Thyroid gland (tissue), 4 donors: Measurements from ENCODE around the gene ITPR3. TPM values are rescaled to one million over a fixed set of nuclear protein-coding genes. Genes with fewer than 3 reads are reported as not detected.

ENCODE experiments used
- DNase-seq, 2 donors: peaks; one replicate each; pipeline ENCODE4 v3.0.0-alpha.2; 2019
- H3K27ac ChIP-seq, 3 donors: fragments of 200-600 bp; sonication (generic); 1 replicate in 2 of 3; 2 replicates in 1 of 3; pipeline ENCODE4 v1.5.1; 2016 to 2019; ENCODE audit warnings: mild to moderate bottlenecking in 1 of 3, moderate library complexity in 1 of 3
- H3K27me3 ChIP-seq: fragments of 200-600 bp; sonication (generic); one replicate; pipeline ENCODE4 v1.5.1; 2019
- H3K36me3 ChIP-seq, 2 donors: fragments of 200-600 bp; sonication (generic); one replicate each; pipeline ENCODE4 v1.5.1; 2016 to 2019
- H3K4me1 ChIP-seq, 2 donors: fragments of 200-600 bp; sonication (generic); one replicate each; pipeline ENCODE4 v1.5.1; 2017 to 2019
- H3K4me3 ChIP-seq, 3 donors: fragments of 200-600 bp; sonication (generic); replicated peaks in 1 of 3; 1 replicate in 2 of 3; 2 replicates in 1 of 3; pipeline ENCODE4 v1.5.1; 2016; ENCODE audit warnings: mild to moderate bottlenecking in 1 of 3
- H3K9me3 ChIP-seq: fragments of 200-600 bp; sonication (generic); one replicate; pipeline ENCODE4 v1.5.1; 2017
- CTCF ChIP-seq, 6 experiments: fragments of 200-600 bp in 3 of 6; fragments of 450-650 bp in 3 of 6; sonication (generic) in 3 of 6; IDR thresholded peaks; one replicate each; pipeline ENCODE4 v1.5.1; 2016 to 2019; ENCODE audit warnings: antibody characterized with exemption in 6 of 6, mild to moderate bottlenecking in 2 of 6, inconsistent platforms in 1 of 6, moderate library complexity in 1 of 6
- POLR2A ChIP-seq, 2 donors: fragments of 450-650 bp; IDR thresholded peaks; one replicate each; pipeline ENCODE4 v1.6.1; 2017; ENCODE audit warnings: antibody characterized with exemption in 2 of 2, mild to moderate bottlenecking in 2 of 2, moderate library complexity in 1 of 2
- WGBS, 2 donors: methylation state at CpG; one replicate each; pipeline ENCODE4 v1.1.5; 2017; 5-methylcytosine and 5-hydroxymethylcytosine counted together
- intact Hi-C: fragments of 100-400 bp; cut with DNase I; formaldehyde crosslinking; loops from one replicate; pipeline ENCODE4 v1.15.1; 2023
- total RNA-seq, 4 donors: library from RNA; depleted of rRNA; stranded (reverse); fragments of >200 nt; gene quantifications; one replicate each; pipeline ENCODE4 v1.2.3, GENCODE V29; 2016

ITPR3 gene
- total RNA-seq, 4 donors from 2014 or later: 77.8 to 145 (median 105) TPM

- Histone ChIP-seq H3K4me3 (no peak overlapping the region), H3K27ac (no peak overlapping the region), H3K36me3 (no peaks in the 10 kb centered on the region), H3K4me1 (peaks cover 7 to 11% of the 10 kb centered on the region in 2 donors), H3K9me3 (no peaks in the 10 kb centered on the region), H3K27me3 (no peaks in the 10 kb centered on the region)
- no peak for DNase-seq
- 93% methylated on average over 4 of the region's 4 CpGs; no CpG with 5 or more reads in 1 of the 2 donors for WGBS, 2 donors
- intact Hi-C loops: no loop called here
- TF ChIP-seq POLR2A (IDR thresholded peaks at IDR 0.05): no peak
- TF ChIP-seq CTCF (IDR thresholded peaks at IDR 0.05): no peak
These were observed 4.2 kb upstream of the ITPR3 start for GRCh38 chr6:33616913-33617312.

- 56 to 64% methylated on average over 5 of the region's 5 CpGs for WGBS, 2 donors
- no peaks in the 10 kb centered on the region for H3K36me3 ChIP-seq
- H3K27ac ChIP-seq: peak overlapping the region; percentile 59 to 98 (median 94)
- intact Hi-C loops: no loop called here
- TF ChIP-seq CTCF (IDR thresholded peaks at IDR 0.05) (peak in 1 of 6 experiments; percentile 15), POLR2A (IDR thresholded peaks at IDR 0.05) (no peak)
- H3K9me3 ChIP-seq: no peaks in the 10 kb centered on the region
- peak in 1 of 2 donors; percentile 13 for DNase-seq
- no peak overlapping the region for H3K4me3 ChIP-seq
- peaks cover 25 to 33% of the 10 kb centered on the region in 2 donors for H3K4me1 ChIP-seq
- H3K27me3 ChIP-seq: no peaks in the 10 kb centered on the region
These were observed 1.8 kb upstream of the ITPR3 start for GRCh38 chr6:33619166-33619840.

GRCh38 chr6:33620158-33620855 is 815 bp upstream of the ITPR3 start:
- WGBS, 2 donors: 0 to 1% methylated on average over 26 to 28 of the region's 29 CpGs
- intact Hi-C loops: no loop called here
- DNase-seq: peak; percentile 82 to 85
- no peaks in the 10 kb centered on the region for H3K36me3 ChIP-seq
- peaks cover 26 to 43% of the 10 kb centered on the region in 2 donors for H3K4me1 ChIP-seq
- no peak for TF ChIP-seq CTCF (IDR thresholded peaks at IDR 0.05)
- peak in 1 of 2 donors; percentile 26 for TF ChIP-seq POLR2A (IDR thresholded peaks at IDR 0.05)
- H3K27ac ChIP-seq: peak overlapping the region; percentile 59 to 98 (median 94)
- H3K9me3 ChIP-seq: no peaks in the 10 kb centered on the region
- H3K4me3 ChIP-seq: peak overlapping the region in 2 of 3 donors; percentile 75 to 88
- H3K27me3 ChIP-seq: no peaks in the 10 kb centered on the region

GRCh38 chr6:33621711-33622388 is 728 bp downstream of the ITPR3 start:
- 4 to 7% methylated on average over 21 to 30 of the region's 39 CpGs for WGBS, 2 donors
- H3K36me3 ChIP-seq: no peaks in the 10 kb centered on the region
- H3K9me3 ChIP-seq: no peaks in the 10 kb centered on the region
- intact Hi-C loops: no loop called here
- peak overlapping the region; percentile 75 to 92 (median 88) for H3K4me3 ChIP-seq
- DNase-seq: peak; percentile 75 to 77
- H3K27me3 ChIP-seq: no peaks in the 10 kb centered on the region
- H3K27ac ChIP-seq: peak overlapping the region; percentile 59 to 98 (median 94)
- TF ChIP-seq CTCF (IDR thresholded peaks at IDR 0.05) (no peak), POLR2A (IDR thresholded peaks at IDR 0.05) (peak in 1 of 2 donors; percentile 55)
- H3K4me1 ChIP-seq: peaks cover 26 to 56% of the 10 kb centered on the region in 2 donors
